ENCODE results near the gene GRK5. TPM values are rescaled to one million over a fixed set of nuclear protein-coding genes. Genes with fewer than 3 reads are reported as not detected.

GRK5 gene
- total RNA-seq, 6 experiments from 2014 or later, result 9.7 to 16.8 (median 15.9) TPM

DNA sequence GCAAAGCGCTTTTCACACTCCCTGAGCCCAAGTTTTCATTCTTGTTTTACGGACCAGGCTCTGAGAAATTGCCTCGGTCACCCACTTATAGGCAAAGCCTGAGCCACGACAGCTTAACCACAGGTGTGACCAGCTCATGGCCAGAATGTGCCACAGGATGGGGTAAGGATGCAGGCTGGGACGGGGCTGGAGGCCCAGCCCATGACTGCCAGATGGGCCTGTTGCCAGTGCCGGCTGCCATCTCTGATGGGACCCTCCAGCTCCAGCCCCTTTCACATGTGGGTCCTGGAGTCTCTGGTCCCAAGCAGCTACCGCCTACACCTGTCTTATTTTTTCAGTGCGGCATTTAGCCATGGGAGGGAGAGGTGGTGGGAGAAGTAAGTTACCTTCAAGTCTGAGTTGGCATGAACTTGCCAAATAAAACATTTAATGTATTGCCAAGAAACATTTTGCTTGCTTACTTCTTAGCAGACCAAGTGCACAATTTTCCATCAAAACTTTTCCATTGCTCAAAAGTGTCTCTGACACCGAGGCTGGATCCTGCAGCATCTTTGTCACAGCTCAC lies 142.6 kb downstream of the GRK5 start:
- TF ChIP-seq, protein P1, sequence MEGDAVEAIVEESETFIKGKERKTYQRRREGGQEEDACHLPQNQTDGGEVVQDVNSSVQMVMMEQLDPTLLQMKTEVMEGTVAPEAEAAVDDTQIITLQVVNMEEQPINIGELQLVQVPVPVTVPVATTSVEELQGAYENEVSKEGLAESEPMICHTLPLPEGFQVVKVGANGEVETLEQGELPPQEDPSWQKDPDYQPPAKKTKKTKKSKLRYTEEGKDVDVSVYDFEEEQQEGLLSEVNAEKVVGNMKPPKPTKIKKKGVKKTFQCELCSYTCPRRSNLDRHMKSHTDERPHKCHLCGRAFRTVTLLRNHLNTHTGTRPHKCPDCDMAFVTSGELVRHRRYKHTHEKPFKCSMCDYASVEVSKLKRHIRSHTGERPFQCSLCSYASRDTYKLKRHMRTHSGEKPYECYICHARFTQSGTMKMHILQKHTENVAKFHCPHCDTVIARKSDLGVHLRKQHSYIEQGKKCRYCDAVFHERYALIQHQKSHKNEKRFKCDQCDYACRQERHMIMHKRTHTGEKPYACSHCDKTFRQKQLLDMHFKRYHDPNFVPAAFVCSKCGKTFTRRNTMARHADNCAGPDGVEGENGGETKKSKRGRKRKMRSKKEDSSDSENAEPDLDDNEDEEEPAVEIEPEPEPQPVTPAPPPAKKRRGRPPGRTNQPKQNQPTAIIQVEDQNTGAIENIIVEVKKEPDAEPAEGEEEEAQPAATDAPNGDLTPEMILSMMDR (IDR thresholded peaks at IDR 0.05), result no peak
- Mint-ChIP-seq H3K9me3 (peaks cover 10% of the 10 kb centered on the region), H3K4me1 (ENCODE audit: low read depth) (peaks cover 5% of the 10 kb centered on the region; the same call in 1 of the 2 replicates), H3K27me3 (ENCODE audit: insufficient read depth) (peaks cover 5% of the 10 kb centered on the region; the same call in 1 of the 2 replicates), H3K27ac (no peak overlapping the region), H3K36me3 (ENCODE audit: low read depth) (peaks cover 29% of the 10 kb centered on the region), H3K4me3 (no peak overlapping the region)
- no peak for DNase-seq

DNA sequence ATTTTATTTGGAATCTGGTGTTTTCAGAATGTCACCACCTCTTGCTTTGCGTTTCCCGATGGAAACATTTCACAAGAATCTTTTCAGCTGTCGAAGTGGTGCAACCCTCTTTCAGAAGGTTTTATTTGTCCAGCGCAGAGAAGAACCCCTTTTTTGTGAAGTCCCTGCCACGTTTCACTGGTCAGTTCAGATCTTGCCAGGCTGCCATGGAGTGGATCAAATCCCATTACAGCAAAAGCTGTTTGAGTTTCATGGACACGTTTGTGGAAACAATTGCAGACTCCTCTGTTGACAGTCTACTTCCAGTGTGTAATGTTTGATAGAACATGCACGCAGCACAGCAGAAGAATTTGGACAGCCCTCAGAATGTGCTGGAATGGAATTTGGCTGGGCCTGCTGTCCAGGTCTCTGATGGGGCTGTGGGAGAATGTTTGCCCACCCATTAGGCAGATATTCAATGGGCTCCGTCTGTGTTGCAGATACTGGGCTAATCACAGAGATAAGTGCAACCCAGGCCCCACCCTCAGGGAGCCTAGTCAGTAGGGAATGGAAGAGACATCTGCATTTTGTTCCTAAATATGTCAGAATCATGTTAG lies 143.2 kb downstream of the GRK5 start:
- no peak for DNase-seq
- Mint-ChIP-seq H3K27ac (no peak overlapping the region), H3K4me3 (no peak overlapping the region), H3K4me1 (ENCODE audit: low read depth) (peaks cover 5% of the 10 kb centered on the region; the same call in 1 of the 2 replicates), H3K36me3 (ENCODE audit: low read depth) (peaks cover 31% of the 10 kb centered on the region), H3K27me3 (ENCODE audit: insufficient read depth) (peaks cover 5% of the 10 kb centered on the region; the same call in 1 of the 2 replicates), H3K9me3 (peaks cover 12% of the 10 kb centered on the region)
- TF ChIP-seq, protein P1 (IDR thresholded peaks at IDR 0.05), result no peak

DNA sequence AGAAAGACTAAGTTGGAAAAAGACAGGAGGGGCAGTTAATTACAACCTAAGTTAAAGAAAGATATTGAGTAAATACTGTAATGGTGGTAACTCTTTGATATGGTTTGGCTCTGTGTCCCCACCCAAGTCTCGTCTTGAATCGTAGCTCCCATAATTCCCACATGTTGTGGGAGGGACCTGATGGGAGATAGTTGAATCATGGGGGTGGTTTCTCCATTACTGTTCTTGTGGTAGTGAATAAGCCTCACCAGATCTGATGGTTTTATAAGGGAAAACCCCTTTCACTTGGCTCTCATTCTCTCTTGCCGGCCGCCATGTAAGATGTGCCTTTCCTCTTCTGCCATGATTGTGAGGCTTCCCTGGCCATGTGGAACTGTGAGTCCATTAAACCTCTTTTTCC lies 143.8 kb downstream of the GRK5 start:
- peaks cover 37% of the 10 kb centered on the region for H3K36me3 Mint-ChIP-seq (ENCODE audit: low read depth)
- H3K4me1 Mint-ChIP-seq (ENCODE audit: low read depth), result peaks cover 5% of the 10 kb centered on the region; the same call in 1 of the 2 replicates
- H3K9me3 Mint-ChIP-seq, result peaks cover 18% of the 10 kb centered on the region
- H3K27me3 Mint-ChIP-seq (ENCODE audit: insufficient read depth), result peaks cover 5% of the 10 kb centered on the region; the same call in 1 of the 2 replicates
- H3K4me3 Mint-ChIP-seq, result no peak overlapping the region
- H3K27ac Mint-ChIP-seq, result no peak overlapping the region
- TF ChIP-seq, protein P1 (IDR thresholded peaks at IDR 0.05), result no peak
- DNase-seq, result no peak

DNA sequence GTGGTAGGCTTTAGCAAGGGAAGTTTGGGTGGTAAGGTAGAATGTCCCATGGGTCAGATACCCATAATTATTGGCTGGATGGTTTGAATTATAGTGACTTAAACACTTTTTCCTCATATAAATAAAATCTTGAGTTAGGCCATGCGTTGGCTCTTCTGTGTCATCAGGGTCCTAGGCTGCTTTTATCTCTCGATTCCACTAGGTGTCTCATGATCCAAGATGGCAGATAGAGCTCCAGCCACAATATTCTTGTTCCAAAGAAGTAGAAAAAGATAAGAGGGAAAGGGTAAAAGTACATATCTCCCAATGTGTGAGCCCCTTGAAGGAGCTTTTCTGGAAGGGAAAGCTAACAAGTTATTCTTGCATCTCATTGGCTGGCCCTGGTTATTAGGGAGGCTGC lies 144.7 kb downstream of the GRK5 start:
- Mint-ChIP-seq H3K4me1 (ENCODE audit: low read depth) (peaks cover 5% of the 10 kb centered on the region; the same call in 1 of the 2 replicates), H3K4me3 (no peak overlapping the region), H3K36me3 (ENCODE audit: low read depth) (peaks cover 46% of the 10 kb centered on the region), H3K9me3 (peaks cover 25% of the 10 kb centered on the region), H3K27me3 (ENCODE audit: insufficient read depth) (peaks cover 6% of the 10 kb centered on the region), H3K27ac (no peak overlapping the region)
- no peak for DNase-seq
- TF ChIP-seq, protein P1 (IDR thresholded peaks at IDR 0.05), result peak; percentile 28

DNA sequence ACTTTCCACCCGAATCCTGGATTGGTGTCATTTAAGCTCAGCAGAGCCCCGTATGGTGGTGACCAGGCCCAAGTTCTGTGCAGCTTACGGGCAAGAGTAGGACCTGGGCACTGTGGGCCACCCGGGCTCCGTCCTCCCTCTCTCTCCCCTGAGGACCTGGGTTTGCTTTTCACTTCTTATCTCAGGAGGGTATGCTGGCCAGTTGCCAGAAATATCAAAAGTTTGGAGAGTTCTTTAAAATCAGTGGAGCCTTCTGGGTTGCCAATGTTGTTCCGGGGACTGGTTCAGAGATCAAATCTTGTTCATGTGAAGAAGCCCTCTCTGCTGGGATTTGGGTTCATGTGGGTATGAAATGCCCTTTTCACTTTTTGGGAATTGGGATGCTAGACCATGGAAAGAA lies 145.4 kb downstream of the GRK5 start:
- H3K4me1 Mint-ChIP-seq (ENCODE audit: low read depth), result peaks cover 5% of the 10 kb centered on the region; the same call in 1 of the 2 replicates
- H3K27ac Mint-ChIP-seq, result no peak overlapping the region
- DNase-seq, result no peak
- TF ChIP-seq, protein P1 (IDR thresholded peaks at IDR 0.05), result no peak
- H3K27me3 Mint-ChIP-seq (ENCODE audit: insufficient read depth), result peaks cover 11% of the 10 kb centered on the region
- peaks cover 44% of the 10 kb centered on the region for H3K36me3 Mint-ChIP-seq (ENCODE audit: low read depth)
- H3K4me3 Mint-ChIP-seq, result no peak overlapping the region
- H3K9me3 Mint-ChIP-seq, result peaks cover 25% of the 10 kb centered on the region
